ENCODE data around the gene WDR64.

The WDR64 gene

GRCh38 chr1:241841691-241842090 is 189.6 kb downstream of the WDR64 start:
- Histone ChIP-seq H3K36me3 (ENCODE audit: control insufficient read depth, insufficient read depth, low read length) (no peaks in the 10 kb centered on the region), H3K4me3 (ENCODE audit: low read depth, low read length) (no peak overlapping the region), H3K9ac (ENCODE audit: low read length) (no peak overlapping the region), H3K27ac (ENCODE audit: low read depth, low read length) (no peak overlapping the region), H3K9me3 (ENCODE audit: control insufficient read depth, insufficient read depth, low read depth, low read length) (no peaks in the 10 kb centered on the region), H3K27me3 (ENCODE audit: control insufficient read depth, insufficient read depth, low read length) (no peaks in the 10 kb centered on the region), H3K4me1 (ENCODE audit: control insufficient read depth, insufficient read depth, low read length) (no peaks in the 10 kb centered on the region)

DNA sequence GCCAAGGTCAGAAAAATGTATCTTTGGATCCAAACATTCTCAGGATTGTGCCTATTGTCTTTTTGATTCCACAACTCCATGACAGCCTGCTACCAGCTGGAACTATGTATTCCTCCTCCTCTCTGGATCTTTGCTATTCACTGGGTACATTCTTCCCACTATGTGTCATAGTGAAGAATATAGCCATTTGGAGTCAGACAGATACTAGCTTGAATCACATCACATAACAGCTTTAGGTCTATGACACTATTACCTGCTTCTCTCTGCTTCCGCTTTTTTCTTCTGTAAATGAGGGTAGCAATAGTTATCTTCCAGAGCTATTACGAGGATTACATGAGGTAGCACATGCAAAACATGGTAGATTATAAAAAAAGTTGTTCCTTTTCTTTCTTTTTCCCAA is 190.5 kb downstream of the WDR64 start:
- Histone ChIP-seq H3K36me3 (ENCODE audit: control insufficient read depth, insufficient read depth, low read length) (no peaks in the 10 kb centered on the region), H3K9me3 (ENCODE audit: control insufficient read depth, insufficient read depth, low read depth, low read length) (no peaks in the 10 kb centered on the region), H3K9ac (ENCODE audit: low read length) (no peak overlapping the region), H3K27me3 (ENCODE audit: control insufficient read depth, insufficient read depth, low read length) (no peaks in the 10 kb centered on the region), H3K27ac (ENCODE audit: low read depth, low read length) (no peak overlapping the region), H3K4me3 (ENCODE audit: low read depth, low read length) (no peak overlapping the region), H3K4me1 (ENCODE audit: control insufficient read depth, insufficient read depth, low read length) (peaks cover 6% of the 10 kb centered on the region; the same call in 1 of the 2 replicates)

DNA sequence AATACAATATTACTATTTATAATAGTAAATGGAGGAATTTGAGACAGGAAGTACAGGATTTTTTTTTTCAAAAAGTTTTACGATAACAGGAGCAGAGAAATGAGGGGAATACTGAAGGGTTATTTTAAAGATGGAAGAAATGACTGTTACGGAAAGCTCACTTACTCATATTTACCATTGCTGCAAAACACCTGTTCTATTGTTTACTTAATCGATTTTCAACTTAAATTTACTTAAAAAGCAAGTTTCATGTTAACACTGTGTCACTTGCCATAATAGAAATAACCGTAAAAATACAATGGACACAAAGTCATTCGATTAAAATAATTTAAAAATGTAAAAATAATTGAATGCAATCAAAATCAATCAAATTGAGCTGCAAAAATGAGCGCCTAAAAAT is 192.5 kb downstream of the WDR64 start:
- Histone ChIP-seq H3K4me3 (ENCODE audit: low read depth, low read length) (no peak overlapping the region), H3K4me1 (ENCODE audit: control insufficient read depth, insufficient read depth, low read length) (peaks cover 15% of the 10 kb centered on the region), H3K9me3 (ENCODE audit: control insufficient read depth, insufficient read depth, low read depth, low read length) (no peaks in the 10 kb centered on the region), H3K9ac (ENCODE audit: low read length) (no peak overlapping the region), H3K36me3 (ENCODE audit: control insufficient read depth, insufficient read depth, low read length) (peaks cover 2% of the 10 kb centered on the region; the same call in 1 of the 2 replicates), H3K27ac (ENCODE audit: low read depth, low read length) (no peak overlapping the region), H3K27me3 (ENCODE audit: control insufficient read depth, insufficient read depth, low read length) (no peaks in the 10 kb centered on the region)

- Histone ChIP-seq H3K27ac (ENCODE audit: low read depth, low read length) (no peak overlapping the region), H3K4me1 (ENCODE audit: control insufficient read depth, insufficient read depth, low read length) (peaks cover 17% of the 10 kb centered on the region), H3K27me3 (ENCODE audit: control insufficient read depth, insufficient read depth, low read length) (no peaks in the 10 kb centered on the region), H3K9me3 (ENCODE audit: control insufficient read depth, insufficient read depth, low read depth, low read length) (no peaks in the 10 kb centered on the region), H3K36me3 (ENCODE audit: control insufficient read depth, insufficient read depth, low read length) (peaks cover 14% of the 10 kb centered on the region), H3K4me3 (ENCODE audit: low read depth, low read length) (no peak overlapping the region), H3K9ac (ENCODE audit: low read length) (no peak overlapping the region)
These were observed 194.3 kb downstream of the WDR64 start for GRCh38 chr1:241846375-241846774.

DNA sequence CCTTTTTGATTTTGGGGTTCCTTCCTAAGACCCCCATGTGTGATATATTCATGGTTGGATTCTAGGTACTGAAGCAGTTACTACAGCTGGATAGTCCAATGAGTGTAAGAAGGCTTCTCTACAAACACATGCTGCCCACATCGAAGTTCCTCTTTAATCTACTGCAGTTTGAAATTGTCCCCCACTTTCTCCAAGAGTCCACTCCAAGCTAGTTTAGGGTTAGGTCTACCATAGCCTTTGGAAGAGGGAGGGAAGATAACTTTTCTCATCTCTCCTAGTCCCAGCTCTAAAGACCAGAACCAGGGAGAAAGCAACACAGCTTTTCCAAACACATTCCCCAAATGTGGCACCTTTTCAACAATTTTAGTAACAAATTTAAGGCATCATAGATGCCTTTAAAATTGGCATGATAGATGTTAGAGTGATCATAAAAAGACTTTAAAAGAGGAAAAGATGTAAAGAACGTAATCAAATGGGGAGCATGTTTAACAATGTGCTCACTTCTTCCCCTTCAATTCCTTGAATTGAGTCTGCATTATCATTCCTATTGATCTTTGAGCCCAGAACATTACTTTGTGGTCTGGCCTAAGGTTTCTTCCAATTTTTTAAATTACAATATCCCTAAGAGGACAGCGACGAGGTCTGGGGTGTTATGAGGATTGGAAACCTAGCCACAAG is 194.9 kb downstream of the WDR64 start:
- H3K36me3 ChIP-seq (ENCODE audit: control insufficient read depth, insufficient read depth, low read length), result peaks cover 20% of the 10 kb centered on the region
- peak overlapping the region; percentile 99 for H3K4me3 ChIP-seq (ENCODE audit: low read depth, low read length)
- no peaks in the 10 kb centered on the region for H3K27me3 ChIP-seq (ENCODE audit: control insufficient read depth, insufficient read depth, low read length)
- H3K9me3 ChIP-seq (ENCODE audit: control insufficient read depth, insufficient read depth, low read depth, low read length), result no peaks in the 10 kb centered on the region
- peaks cover 17% of the 10 kb centered on the region for H3K4me1 ChIP-seq (ENCODE audit: control insufficient read depth, insufficient read depth, low read length)
- peak overlapping the region; percentile 97; the same call in 1 of the 2 replicates for H3K27ac ChIP-seq (ENCODE audit: low read depth, low read length)
- H3K9ac ChIP-seq (ENCODE audit: low read length), result peak overlapping the region; percentile 94

GRCh38 chr1:241847540-241847795 is 195.4 kb downstream of the WDR64 start:
- no peaks in the 10 kb centered on the region for H3K27me3 ChIP-seq (ENCODE audit: control insufficient read depth, insufficient read depth, low read length)
- peaks cover 17% of the 10 kb centered on the region for H3K4me1 ChIP-seq (ENCODE audit: control insufficient read depth, insufficient read depth, low read length)
- H3K4me3 ChIP-seq (ENCODE audit: low read depth, low read length), result peak overlapping the region; percentile 99
- H3K9ac ChIP-seq (ENCODE audit: low read length), result peak overlapping the region; percentile 94
- H3K36me3 ChIP-seq (ENCODE audit: control insufficient read depth, insufficient read depth, low read length), result peaks cover 25% of the 10 kb centered on the region
- H3K9me3 ChIP-seq (ENCODE audit: control insufficient read depth, insufficient read depth, low read depth, low read length), result no peaks in the 10 kb centered on the region
- peak overlapping the region; percentile 97; the same call in 1 of the 2 replicates for H3K27ac ChIP-seq (ENCODE audit: low read depth, low read length)

DNA sequence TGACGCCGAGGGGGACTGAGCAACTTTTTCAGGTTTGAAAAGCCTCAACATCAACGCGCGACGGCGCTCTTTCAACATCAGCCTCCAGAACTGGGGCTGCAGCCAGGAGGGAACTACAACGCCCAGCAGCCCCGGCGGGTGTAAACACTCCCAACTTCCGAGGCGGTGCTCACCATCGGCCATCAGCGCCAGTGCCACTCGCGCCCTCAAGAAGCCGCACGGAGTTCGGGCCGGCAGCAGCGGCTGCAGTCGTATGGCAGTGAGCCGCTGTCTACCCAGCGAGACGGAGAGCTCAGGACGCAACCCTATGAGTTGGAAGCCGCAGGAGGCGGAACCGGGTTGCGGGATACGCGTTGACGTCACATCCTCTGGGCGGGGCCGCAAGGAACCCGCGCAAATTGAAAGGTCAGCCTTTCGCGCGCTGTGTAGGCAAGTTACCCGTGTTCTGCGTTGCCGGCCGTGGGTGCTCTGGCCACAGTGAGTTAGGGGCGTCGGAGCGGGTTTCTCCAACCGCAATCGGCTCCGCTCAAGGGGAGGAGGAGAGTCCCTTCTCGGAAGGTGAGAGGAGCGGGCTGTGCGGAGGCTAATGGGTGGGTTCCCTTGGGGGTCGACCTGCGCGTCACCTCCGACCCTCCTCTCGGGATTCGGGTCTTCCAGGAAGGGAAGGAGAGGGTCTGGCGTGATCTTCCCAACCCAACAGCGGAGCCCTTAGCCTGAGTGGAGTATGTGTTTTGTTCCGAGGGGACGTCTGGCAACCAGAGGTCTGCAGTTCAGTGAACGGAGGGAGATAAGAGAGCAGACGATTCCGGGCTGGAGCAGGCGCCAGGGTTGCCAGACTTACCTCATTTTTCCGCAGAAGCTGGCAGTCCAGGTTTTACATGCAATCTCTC is 196.0 kb downstream of the WDR64 start, which contains the start of gene EXO1:
TSS of gene EXO1 (plus strand) at position 409 of the 890 bp plus-strand sequence. CDS start 2,222 bp downstream, outside the sequence.
- peaks cover 29% of the 10 kb centered on the region for H3K36me3 ChIP-seq (ENCODE audit: control insufficient read depth, insufficient read depth, low read length)

GRCh38 chr1:241848686-241849344 is 196.7 kb downstream of the WDR64 start:
- no peaks in the 10 kb centered on the region for H3K9me3 ChIP-seq (ENCODE audit: control insufficient read depth, insufficient read depth, low read depth, low read length)
- peaks cover 17% of the 10 kb centered on the region for H3K4me1 ChIP-seq (ENCODE audit: control insufficient read depth, insufficient read depth, low read length)
- H3K27me3 ChIP-seq (ENCODE audit: control insufficient read depth, insufficient read depth, low read length), result no peaks in the 10 kb centered on the region
- no peak overlapping the region for H3K27ac ChIP-seq (ENCODE audit: low read depth, low read length)
- H3K9ac ChIP-seq (ENCODE audit: low read length), result peak overlapping the region; percentile 94
- peak overlapping the region; percentile 99 for H3K4me3 ChIP-seq (ENCODE audit: low read depth, low read length)
- peaks cover 37% of the 10 kb centered on the region for H3K36me3 ChIP-seq (ENCODE audit: control insufficient read depth, insufficient read depth, low read length)

More for the DNA sequence above, 196.0 kb downstream of the WDR64 start, which contains the start of gene EXO1:
- H3K4me3 ChIP-seq (ENCODE audit: low read depth, low read length), result peak within 1 kb of the TSS; percentile 99
- peak within 1 kb of the TSS; percentile 94 for H3K9ac ChIP-seq (ENCODE audit: low read length)
- H3K27ac ChIP-seq (ENCODE audit: low read depth, low read length), result peak within 1 kb of the TSS; percentile 97
- no peaks in the 10 kb centered on the region for H3K9me3 ChIP-seq (ENCODE audit: control insufficient read depth, insufficient read depth, low read depth, low read length)
- no peaks in the 10 kb centered on the region for H3K27me3 ChIP-seq (ENCODE audit: control insufficient read depth, insufficient read depth, low read length)
- peaks cover 17% of the 10 kb centered on the region for H3K4me1 ChIP-seq (ENCODE audit: control insufficient read depth, insufficient read depth, low read length)

- H3K4me1 ChIP-seq (ENCODE audit: control insufficient read depth, insufficient read depth, low read length), result peaks cover 17% of the 10 kb centered on the region
- H3K9ac ChIP-seq (ENCODE audit: low read length), result peak overlapping the region; percentile 94
- peaks cover 41% of the 10 kb centered on the region for H3K36me3 ChIP-seq (ENCODE audit: control insufficient read depth, insufficient read depth, low read length)
- no peaks in the 10 kb centered on the region for H3K27me3 ChIP-seq (ENCODE audit: control insufficient read depth, insufficient read depth, low read length)
- no peaks in the 10 kb centered on the region for H3K9me3 ChIP-seq (ENCODE audit: control insufficient read depth, insufficient read depth, low read depth, low read length)
- H3K27ac ChIP-seq (ENCODE audit: low read depth, low read length), result no peak overlapping the region
- H3K4me3 ChIP-seq (ENCODE audit: low read depth, low read length), result peak overlapping the region; percentile 99
These were observed 197.2 kb downstream of the WDR64 start for GRCh38 chr1:241849345-241849695.
